Heart left ventricle (tissue), 16 donors: ENCODE measurements around the gene SLC5A2. TPM values are rescaled to one million over a fixed set of nuclear protein-coding genes. Genes with fewer than 3 reads are reported as not detected.
A peak's percentile ranks its signal among the peaks of the same experiment; 100 is the strongest.
"Not testable (repeated sequence)": the region's sequence is repeated elsewhere in the genome, so short reads cannot be mapped to it uniquely, and the experiment has no call there.

Source experiments
- ATAC-seq, 4 donors: fragments of 200-7000 bp; cut with Tn5 transposase; one replicate each; pipeline ENCODE4 v1.9.1; 2020 to 2022; ENCODE audit warnings: moderate library complexity in 4 of 4, mild to moderate bottlenecking in 3 of 4, moderate number of reproducible peaks in 1 of 4
- DNase-seq, 5 donors: peaks; one replicate each; pipeline ENCODE4 v3.0.0-alpha.2; 2020
- H3K27ac ChIP-seq, 12 donors: fragments of 200-600 bp; sonication (generic) in 4 of 12; one replicate each; pipeline versions ENCODE4 v1.5.0 to v1.8.0; 2016 to 2022; ENCODE audit warnings: mild to moderate bottlenecking in 2 of 12
- H3K27me3 ChIP-seq, 9 donors: fragments of 200-600 bp; sonication (generic) in 2 of 9; one replicate each; pipeline versions ENCODE4 v1.5.1 to v1.8.0; 2016 to 2022; ENCODE audit warnings: mild to moderate bottlenecking in 3 of 9
- H3K36me3 ChIP-seq, 9 donors: fragments of 200-600 bp; sonication (generic) in 2 of 9; one replicate each; pipeline versions ENCODE4 v1.5.0 to v1.8.0; 2018 to 2022; ENCODE audit warnings: mild to moderate bottlenecking in 2 of 9
- H3K4me1 ChIP-seq, 12 donors: fragments of 200-600 bp; sonication (generic) in 4 of 12; one replicate each; pipeline versions ENCODE4 v1.5.0 to v1.8.0; 2016 to 2022; ENCODE audit warnings: mild to moderate bottlenecking in 3 of 12
- H3K4me3 ChIP-seq, 12 donors: fragments of 200-600 bp; sonication (generic) in 4 of 12; one replicate each; pipeline versions ENCODE4 v1.5.0 to v1.8.0; 2017 to 2022; ENCODE audit warnings: mild to moderate bottlenecking in 9 of 12, moderate library complexity in 4 of 12
- H3K9me3 ChIP-seq, 12 donors: fragments of 200-600 bp; sonication (generic) in 4 of 12; one replicate each; pipeline versions ENCODE4 v1.5.0 to v1.8.0; 2016 to 2022; ENCODE audit warnings: mild to moderate bottlenecking in 1 of 12
- POLR2A ChIP-seq, 2 donors: fragments of 450-650 bp; IDR thresholded peaks; one replicate each; pipeline ENCODE4 v1.6.1; 2017; ENCODE audit warnings: antibody characterized with exemption in 2 of 2, mild to moderate bottlenecking in 2 of 2, moderate library complexity in 2 of 2
- WGBS, 4 donors: extraction: QIAGEN DNeasy Blood & Tissue Kit in 2 of 4; methylation state at CpG; one replicate each; pipeline versions ENCODE4 v1.1.5 to v1.1.7; 2013 to 2018; 5-methylcytosine and 5-hydroxymethylcytosine counted together
- intact Hi-C, 10 donors: fragments of 100-400 bp; cut with DNase I; formaldehyde crosslinking; loops; one replicate each; pipeline versions ENCODE4 v1.11.1 to v1.14.2; 2022
- polyA plus RNA-seq, 2 donors: library from polyadenylated mRNA; stranded (reverse); fragments of 200-250 nt; gene quantifications; one replicate each; pipeline ENCODE4 v1.2.3, GENCODE V29; 2013
- total RNA-seq, 9 donors: library from RNA; depleted of rRNA in 2 of 9; stranded (reverse); fragments of >200 nt in 2 of 9; fragmentation: NEBNext Ultra II Directional in 3 of 9; extraction: Animal tissue kit (Norgen Biotek cat#: 25700) in 3 of 9; gene quantifications; one replicate each; pipeline versions ENCODE4 v1.1.0 to v1.2.4, GENCODE V29; 2016 to 2023
- TF ChIP-seq, protein P1 (sequence below), 12 donors: fragments of 200-600 bp; sonication (generic) in 4 of 12; IDR thresholded peaks; one replicate each; pipeline versions ENCODE4 v1.5.0 to v1.8.0; 2018 to 2022; ENCODE audit warnings: antibody characterized with exemption in 12 of 12, mild to moderate bottlenecking in 5 of 12
- donor health status: ischemic (EF 13 %, LVEDD 7.1; RV severe dilation, severe dysfunction).
- donor health status: healthy with polysubstance abuse.
- donor health status: DM: no; HTN: yes; CAD: no.
- donor health status: DM: no; HTN: no; CAD: no.
- donor health status: ischemic (EF 25% LVEDD 6.9; RV normal size, moderate dysfunction).
- donor health status: ischemic (EF 25% LVEDD 5.7; RV mildly dilated, moderate dysfunction).
- donor health status: healthy.
- donor health status: DM: yes; HTN: yes; CAD: no.
- donor health status: ischemic (EF 35%, LVEDD 5.7; RV mildly dilated, moderate dysfunction).
- donor health status: nonischemic (EF 11% LVEDD 7.7; RV severe dilation, severe dysfunction).
- donor health status: DM: yes; HTN: yes; CAD: no.
- donor health status: PGD.
- donor health status: ischemic (EF 29% LVEDD 5.4; RV normal size, mild dysfunction).
- donor health status: nonischemic (EF 23%, LVEDD 6.1; RV moderate dilation, normal function).

SLC5A2 gene
- total and polyA plus RNA-seq, 11 donors: 0.08 to 0.76 TPM; not detected in 9

DNA sequence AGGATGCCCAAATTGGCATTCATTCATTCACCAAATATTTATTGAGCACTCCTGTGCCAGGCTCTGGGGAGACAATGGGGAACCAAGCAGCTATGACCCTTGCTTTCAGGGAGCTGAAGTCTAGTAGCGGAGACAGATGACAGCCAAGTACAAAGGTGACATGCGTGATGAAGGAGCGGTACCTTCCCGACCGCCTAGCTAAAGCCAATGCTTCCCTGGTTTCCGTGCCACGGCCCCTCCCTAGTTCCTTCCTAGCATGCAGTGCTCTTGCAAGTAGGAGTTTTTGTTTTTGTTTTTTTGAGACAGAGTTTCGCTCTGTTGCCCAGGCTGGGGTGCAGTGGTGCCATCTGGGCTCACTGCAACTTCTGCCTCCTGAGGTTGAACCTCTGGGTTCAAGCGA is 3.2 kb upstream of the SLC5A2 start:
- H3K36me3 ChIP-seq: peaks cover 0 to 34% (median 26%) of the 10 kb centered on the region in 9 donors
- peaks cover 0 to 18% (median 5%) of the 10 kb centered on the region in 12 donors for H3K4me1 ChIP-seq
- no peak overlapping the region for H3K27ac ChIP-seq
- H3K4me3 ChIP-seq: no peak overlapping the region
- DNase-seq: no peak
- no peak for ATAC-seq
- TF ChIP-seq POLR2A (IDR thresholded peaks at IDR 0.05): no peak
- TF ChIP-seq, protein P1, sequence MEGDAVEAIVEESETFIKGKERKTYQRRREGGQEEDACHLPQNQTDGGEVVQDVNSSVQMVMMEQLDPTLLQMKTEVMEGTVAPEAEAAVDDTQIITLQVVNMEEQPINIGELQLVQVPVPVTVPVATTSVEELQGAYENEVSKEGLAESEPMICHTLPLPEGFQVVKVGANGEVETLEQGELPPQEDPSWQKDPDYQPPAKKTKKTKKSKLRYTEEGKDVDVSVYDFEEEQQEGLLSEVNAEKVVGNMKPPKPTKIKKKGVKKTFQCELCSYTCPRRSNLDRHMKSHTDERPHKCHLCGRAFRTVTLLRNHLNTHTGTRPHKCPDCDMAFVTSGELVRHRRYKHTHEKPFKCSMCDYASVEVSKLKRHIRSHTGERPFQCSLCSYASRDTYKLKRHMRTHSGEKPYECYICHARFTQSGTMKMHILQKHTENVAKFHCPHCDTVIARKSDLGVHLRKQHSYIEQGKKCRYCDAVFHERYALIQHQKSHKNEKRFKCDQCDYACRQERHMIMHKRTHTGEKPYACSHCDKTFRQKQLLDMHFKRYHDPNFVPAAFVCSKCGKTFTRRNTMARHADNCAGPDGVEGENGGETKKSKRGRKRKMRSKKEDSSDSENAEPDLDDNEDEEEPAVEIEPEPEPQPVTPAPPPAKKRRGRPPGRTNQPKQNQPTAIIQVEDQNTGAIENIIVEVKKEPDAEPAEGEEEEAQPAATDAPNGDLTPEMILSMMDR (IDR thresholded peaks at IDR 0.05): no peak
- no peaks in the 10 kb centered on the region for H3K27me3 ChIP-seq
- 67 to 82% (median 72%) methylated on average over 9 of the region's 9 CpGs for WGBS, 4 donors
- intact Hi-C loops: loop anchor here in 1 of 10 donors (10.0 kb wide), 1 partner anchor 225 kb away; no protein-coding TSS in a partner anchor
- H3K9me3 ChIP-seq: no peaks in the 10 kb centered on the region

DNA sequence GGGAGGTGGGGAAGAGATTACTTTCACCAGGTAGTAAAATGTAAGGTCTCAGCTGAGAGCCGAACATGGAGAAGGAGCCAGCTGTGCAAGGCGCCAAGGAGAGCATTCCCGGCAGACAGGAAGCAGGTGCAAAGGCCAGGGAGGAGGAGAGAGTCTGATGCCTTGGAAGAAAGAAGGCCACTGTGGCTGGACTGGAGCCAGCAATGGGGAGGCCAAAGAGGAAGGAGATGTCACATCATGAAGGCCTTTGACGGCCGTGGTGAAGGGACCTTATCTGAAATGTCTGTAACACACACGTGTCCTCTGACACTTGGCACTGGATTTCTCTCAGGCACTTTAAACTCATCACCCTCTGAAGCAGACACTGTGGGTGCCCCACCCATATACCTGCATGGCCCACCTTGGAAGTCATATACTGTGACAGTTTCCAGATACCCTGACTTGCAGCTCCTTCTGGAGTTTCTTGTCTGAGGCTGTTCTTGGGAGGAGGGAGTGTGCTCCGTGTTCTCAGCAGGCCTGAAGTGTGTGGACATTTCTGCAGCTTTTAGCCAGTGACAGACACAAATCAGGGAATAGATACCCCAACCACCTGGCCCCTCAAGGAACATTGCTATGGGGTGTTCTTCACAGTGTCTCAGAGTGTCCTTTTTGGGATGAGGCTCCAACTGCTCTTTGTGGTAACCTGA is 1.9 kb upstream of the SLC5A2 start:
- DNase-seq (peak in 2 of 5 donors; percentile 58 to 64), ATAC-seq (no peak)
- peaks cover 0 to 22% (median 14%) of the 10 kb centered on the region in 9 donors for H3K36me3 ChIP-seq
- no peaks in the 10 kb centered on the region for H3K9me3 ChIP-seq
- H3K27me3 ChIP-seq: peaks cover 0 to 7% (median 0%) of the 10 kb centered on the region in 9 donors
- 18 to 31% (median 26%) methylated on average over 6 to 7 of the region's 7 CpGs for WGBS, 4 donors
- peaks cover 0 to 18% (median 5%) of the 10 kb centered on the region in 12 donors for H3K4me1 ChIP-seq
- H3K4me3 ChIP-seq: no peak overlapping the region
- no peak overlapping the region for H3K27ac ChIP-seq
- intact Hi-C loops: loop anchor here in 1 of 10 donors (10.0 kb wide), 1 partner anchor 224 kb away; no protein-coding TSS in a partner anchor
- TF ChIP-seq, protein P1 (IDR thresholded peaks at IDR 0.05): no peak
- no peak for TF ChIP-seq POLR2A (IDR thresholded peaks at IDR 0.05)

DNA sequence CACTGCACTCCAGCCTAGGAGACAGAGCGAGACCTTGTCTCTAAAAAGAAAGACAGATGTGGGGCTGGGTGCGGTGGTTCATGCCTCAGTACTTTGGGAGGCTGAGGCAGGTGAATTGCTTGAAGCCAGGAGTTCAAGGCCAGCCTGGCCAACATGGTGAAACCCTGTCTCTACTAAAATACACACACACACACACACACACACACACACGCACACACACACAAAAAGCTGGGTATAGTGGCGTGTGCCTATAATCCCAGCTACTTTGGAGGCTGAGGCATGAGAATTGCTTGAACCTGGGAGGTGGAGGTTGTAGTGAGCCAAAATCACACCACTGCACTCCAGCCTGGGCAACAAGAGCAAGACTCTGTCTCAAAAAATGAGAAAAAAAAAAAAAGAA is 1.1 kb downstream of the SLC5A2 start:
- not testable (repeated sequence) for DNase-seq, H3K36me3 ChIP-seq, H3K9me3 ChIP-seq, ATAC-seq, H3K4me3 ChIP-seq, H3K27ac ChIP-seq
- peaks cover 8 to 30% (median 23%) of the 10 kb centered on the region in 12 donors for H3K4me1 ChIP-seq
- 94 to 96% (median 95%) methylated on average over 4 of the region's 4 CpGs for WGBS, 4 donors
- intact Hi-C loops: loop anchor here in 1 of 10 donors (10.0 kb wide), 1 partner anchor 221 kb away; no protein-coding TSS in a partner anchor
- peaks cover 0 to 23% (median 7%) of the 10 kb centered on the region in 9 donors for H3K27me3 ChIP-seq

DNA sequence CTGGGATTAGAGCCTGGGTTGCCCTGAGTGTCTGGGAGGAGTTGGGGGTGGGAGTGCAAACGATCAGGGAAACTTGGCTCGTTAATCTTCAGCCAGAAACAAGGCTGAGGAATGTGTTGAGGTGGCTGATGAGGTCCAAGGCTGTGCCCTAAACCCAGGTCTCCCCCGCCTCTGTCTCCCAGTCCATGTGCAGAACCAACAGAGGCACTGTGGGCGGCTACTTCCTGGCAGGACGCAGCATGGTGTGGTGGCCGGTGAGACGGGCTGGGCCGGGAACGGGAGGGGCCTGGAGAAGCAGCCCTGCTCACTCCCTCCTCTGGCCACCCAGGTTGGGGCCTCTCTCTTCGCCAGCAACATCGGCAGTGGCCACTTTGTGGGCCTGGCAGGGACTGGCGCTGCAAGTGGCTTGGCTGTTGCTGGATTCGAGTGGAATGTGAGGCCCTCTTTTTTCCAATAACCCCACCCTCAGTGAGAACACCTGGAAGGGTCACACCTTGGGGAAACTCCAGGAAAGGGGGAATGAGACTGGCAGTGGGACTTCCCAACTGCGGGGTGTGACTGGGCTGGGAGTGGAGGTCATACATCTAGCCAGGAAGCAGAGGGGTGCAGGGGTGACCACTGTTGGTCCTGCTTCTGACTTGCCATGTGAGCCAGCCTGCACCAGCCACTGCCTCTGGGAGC is 1.7 kb downstream of the SLC5A2 start:
- H3K36me3 ChIP-seq: peaks cover 0 to under 1% (median 0%) of the 10 kb centered on the region in 9 donors
- TF ChIP-seq, protein P1 (IDR thresholded peaks at IDR 0.05): no peak
- no peak for TF ChIP-seq POLR2A (IDR thresholded peaks at IDR 0.05)
- no peak overlapping the region for H3K27ac ChIP-seq
- WGBS, 4 donors: 50 to 69% (median 61%) methylated on average over 10 to 14 of the region's 14 CpGs
- no peaks in the 10 kb centered on the region for H3K9me3 ChIP-seq
- no peak overlapping the region for H3K4me3 ChIP-seq
- peaks cover 8 to 30% (median 23%) of the 10 kb centered on the region in 12 donors for H3K4me1 ChIP-seq
- DNase-seq (no peak), ATAC-seq (no peak)
- peaks cover 0 to 23% (median 7%) of the 10 kb centered on the region in 9 donors for H3K27me3 ChIP-seq
- intact Hi-C loops: loop anchor here in 2 of 10 donors (1.0 to 10.0 kb wide), 2 partner anchors 13 to 220 kb away; no protein-coding TSS in a partner anchor
